Measurements from ENCODE around the gene CBLC.

- TF ChIP-seq SP1 (IDR thresholded peaks at IDR 0.05) (no peak), HDGF (IDR thresholded peaks at IDR 0.05; ENCODE audit: borderline replicate concordance) (no peak), NFRKB (IDR thresholded peaks at IDR 0.05) (no peak), BHLHE40 (IDR thresholded peaks at IDR 0.05; ENCODE audit: borderline replicate concordance) (no peak), FOXM1 (IDR thresholded peaks at IDR 0.05; ENCODE audit: borderline replicate concordance) (no peak), FOXK2 (IDR thresholded peaks at IDR 0.05) (no peak), TARDBP (IDR thresholded peaks at IDR 0.05) (no peak), ELF4 (IDR thresholded peaks at IDR 0.05) (no peak), FOXA1 (IDR thresholded peaks at IDR 0.05) (no peak), L3MBTL2 (conservative IDR thresholded peaks at IDR 0.05) (no peak), SUZ12 (IDR thresholded peaks at IDR 0.05) (no peak)
These were observed 36.4 kb upstream of the CBLC start for GRCh38 chr19:44741258-44741731.
